ENCODE data around the gene CNOT8. TPM values are rescaled to one million over a fixed set of nuclear protein-coding genes. Genes with fewer than 3 reads are reported as not detected.
A peak's percentile ranks its signal among the peaks of the same experiment; 100 is the strongest.
"Not testable (repeated sequence)": the region's sequence is repeated elsewhere in the genome, so short reads cannot be mapped to it uniquely, and the experiment has no call there.

CNOT8 gene
- total and polyA plus RNA-seq, 7 experiments from 2014 or later = 79.8 to 198 (median 104) TPM

DNA sequence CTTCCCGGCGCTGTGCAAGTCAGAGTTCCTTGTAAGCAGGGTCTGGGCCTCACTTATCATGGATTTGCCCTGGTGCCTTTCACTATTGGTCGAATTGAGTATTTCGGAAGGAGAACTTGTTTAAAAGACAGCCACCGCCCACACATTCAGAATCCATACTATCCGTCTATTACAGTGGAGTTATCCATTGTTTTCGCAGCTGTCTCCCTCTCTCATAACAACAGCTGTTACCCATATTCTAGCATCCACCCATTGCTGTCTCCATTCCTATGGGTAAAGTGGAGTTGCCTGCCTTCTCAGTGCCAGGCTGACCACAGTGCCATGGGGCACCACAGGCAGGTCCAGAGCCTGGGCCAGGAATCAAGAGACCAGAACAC lies 28.2 kb upstream of the CNOT8 start:
- ATAC-seq (no peak), DNase-seq (no peak)
- CTCF ChIA-PET = interaction anchor here (1.5 kb wide), 1 partner anchor 180 kb away, joined by 6 read pairs; no protein-coding TSS in a partner anchor
- Histone ChIP-seq H3K27me3 (ENCODE audit: control insufficient read depth in 2 of 2, insufficient read depth in 2 of 2, low read length in 2 of 2) (no peaks in the 10 kb centered on the region), H3K9me3 (ENCODE audit: control insufficient read depth in 2 of 3, low read length in 3 of 3) (no peaks in the 10 kb centered on the region), H3K4me1 (ENCODE audit: control insufficient read depth in 2 of 2, insufficient read depth in 2 of 2, low read length in 2 of 2) (peaks cover 18 to 28% of the 10 kb centered on the region in 2 donors), H3K4me3 (ENCODE audit: low read length) (peak overlapping the region; percentile 21), H3K27ac (ENCODE audit: low read depth, low read length) (peak overlapping the region; percentile 66), H3K36me3 (ENCODE audit: control insufficient read depth in 2 of 3, insufficient read depth in 3 of 3, low read length in 3 of 3) (no peaks in the 10 kb centered on the region)
- peaks cover 0 to 16% (median 6%) of the 10 kb centered on the region in 5 donors for H3K36me3 Mint-ChIP-seq
- peak overlapping the region; percentile 49 to 84 (median 75) for H3K4me3 Mint-ChIP-seq
- no peaks in the 10 kb centered on the region for H3K27me3 Mint-ChIP-seq
- H3K4me1 Mint-ChIP-seq = peaks cover 21 to 66% (median 57%) of the 10 kb centered on the region in 7 donors
- peak overlapping the region; percentile 85 to 91 (median 89) for H3K27ac Mint-ChIP-seq
- POLR2A ChIA-PET = interaction anchor here (0.9 to 3.8 kb wide), 6 partner anchors 10 to 72 kb away, joined by 3 to 25 read pairs (median 8); partner anchors contain the start of gene CNOT8
- H3K9me3 Mint-ChIP-seq = peaks cover 0 to 1% (median 0%) of the 10 kb centered on the region in 11 donors
- intact Hi-C loops (cut with micrococcal nuclease) = loop anchor here in 1 of 2 donors (1.0 to 2.0 kb wide), 2 partner anchors 17 to 27 kb away; no protein-coding TSS in a partner anchor

DNA sequence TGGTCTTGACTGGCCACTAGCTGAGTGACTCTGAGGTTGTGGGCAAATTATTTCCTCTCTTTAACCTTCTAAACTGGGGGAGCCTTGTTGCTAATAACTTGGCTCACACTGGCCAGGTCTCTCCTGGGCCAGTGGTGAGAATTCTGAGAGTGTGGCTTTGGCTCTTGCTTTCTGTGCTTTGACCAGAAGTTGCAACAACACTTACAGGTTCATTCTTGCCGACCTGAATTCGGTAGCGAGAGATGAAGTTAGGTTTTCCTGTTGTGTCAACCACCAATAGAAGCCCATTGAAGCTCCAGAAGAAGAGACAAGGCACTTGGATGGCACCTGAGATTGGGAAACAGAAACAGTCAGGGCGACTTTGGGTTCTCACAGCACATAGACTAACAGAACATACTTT lies 27.8 kb upstream of the CNOT8 start:
- Histone ChIP-seq H3K36me3 (ENCODE audit: control insufficient read depth in 2 of 3, insufficient read depth in 3 of 3, low read length in 3 of 3) (no peaks in the 10 kb centered on the region), H3K27ac (ENCODE audit: low read depth, low read length) (peak overlapping the region; percentile 66), H3K4me1 (ENCODE audit: control insufficient read depth in 2 of 2, insufficient read depth in 2 of 2, low read length in 2 of 2) (peaks cover 18 to 28% of the 10 kb centered on the region in 2 donors), H3K27me3 (ENCODE audit: control insufficient read depth in 2 of 2, insufficient read depth in 2 of 2, low read length in 2 of 2) (no peaks in the 10 kb centered on the region), H3K9me3 (ENCODE audit: control insufficient read depth in 2 of 3, low read length in 3 of 3) (no peaks in the 10 kb centered on the region), H3K4me3 (ENCODE audit: low read length) (no peak overlapping the region)
- intact Hi-C loops (cut with micrococcal nuclease) = loop anchor here in 1 of 2 donors (1.0 to 2.0 kb wide), 2 partner anchors 18 to 27 kb away; no protein-coding TSS in a partner anchor
- Mint-ChIP-seq H3K4me1 (peaks cover 21 to 64% (median 55%) of the 10 kb centered on the region in 7 donors), H3K27ac (peak overlapping the region; percentile 85 to 91 (median 89)), H3K27me3 (no peaks in the 10 kb centered on the region), H3K4me3 (peak overlapping the region in 9 of 10 donors; percentile 45 to 82 (median 73)), H3K9me3 (peaks cover 0 to 1% (median 0%) of the 10 kb centered on the region in 11 donors), H3K36me3 (peaks cover 0 to 15% (median 5%) of the 10 kb centered on the region in 5 donors)
- ChIA-PET POLR2A (interaction anchor here (1.0 to 3.8 kb wide), 4 partner anchors 10 to 72 kb away, joined by 3 to 25 read pairs (median 8); partner anchors contain the start of gene CNOT8), CTCF (no interaction called here)
- ATAC-seq (no peak), DNase-seq (no peak)

DNA sequence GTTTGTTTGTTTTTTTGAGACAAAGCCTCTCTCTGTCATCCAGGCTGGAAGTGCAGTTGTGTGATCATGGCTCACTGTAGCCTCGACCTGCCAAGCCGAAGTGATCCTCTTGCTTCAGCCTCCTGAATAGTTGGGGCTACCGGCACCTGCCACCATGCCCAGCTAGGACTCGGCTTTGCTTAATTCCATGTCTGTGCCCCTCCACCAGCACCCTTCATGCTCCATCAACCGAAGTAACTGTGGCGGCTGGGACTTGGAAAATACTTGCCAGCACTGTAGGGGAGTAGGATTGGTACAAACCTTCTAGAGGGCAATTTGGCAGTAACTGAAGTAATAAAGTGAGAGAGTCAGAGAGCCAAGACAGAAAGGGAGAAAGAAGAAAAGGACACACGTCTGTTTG lies 27.0 kb upstream of the CNOT8 start:
- Histone ChIP-seq H3K27ac (ENCODE audit: low read depth, low read length) (no peak overlapping the region), H3K4me1 (ENCODE audit: control insufficient read depth in 2 of 2, insufficient read depth in 2 of 2, low read length in 2 of 2) (peaks cover 18 to 28% of the 10 kb centered on the region in 2 donors), H3K9me3 (ENCODE audit: control insufficient read depth in 2 of 3, low read length in 3 of 3) (no peaks in the 10 kb centered on the region), H3K27me3 (ENCODE audit: control insufficient read depth in 2 of 2, insufficient read depth in 2 of 2, low read length in 2 of 2) (no peaks in the 10 kb centered on the region), H3K36me3 (ENCODE audit: control insufficient read depth in 2 of 3, insufficient read depth in 3 of 3, low read length in 3 of 3) (no peaks in the 10 kb centered on the region), H3K4me3 (ENCODE audit: low read length) (no peak overlapping the region)
- no peak for DNase-seq
- ChIA-PET POLR2A (interaction anchor here (3.8 kb wide), 1 partner anchor 26 kb away, joined by 25 read pairs; the partner anchor contains the start of gene CNOT8), CTCF (no interaction called here)
- intact Hi-C loops (cut with micrococcal nuclease) = loop anchor here in 1 of 2 donors (2.0 kb wide), 1 partner anchor 19 kb away; no protein-coding TSS in a partner anchor
- H3K4me3 Mint-ChIP-seq = no peak overlapping the region
- ATAC-seq = no peak
- H3K27me3 Mint-ChIP-seq = no peaks in the 10 kb centered on the region
- peaks cover 21 to 58% (median 48%) of the 10 kb centered on the region in 7 donors for H3K4me1 Mint-ChIP-seq
- H3K27ac Mint-ChIP-seq = peak overlapping the region in 7 of 9 donors; percentile 5 to 91 (median 89)
- peaks cover 0 to 11% (median 0%) of the 10 kb centered on the region in 5 donors for H3K36me3 Mint-ChIP-seq
- peaks cover 0 to 1% (median 0%) of the 10 kb centered on the region in 11 donors for H3K9me3 Mint-ChIP-seq

DNA sequence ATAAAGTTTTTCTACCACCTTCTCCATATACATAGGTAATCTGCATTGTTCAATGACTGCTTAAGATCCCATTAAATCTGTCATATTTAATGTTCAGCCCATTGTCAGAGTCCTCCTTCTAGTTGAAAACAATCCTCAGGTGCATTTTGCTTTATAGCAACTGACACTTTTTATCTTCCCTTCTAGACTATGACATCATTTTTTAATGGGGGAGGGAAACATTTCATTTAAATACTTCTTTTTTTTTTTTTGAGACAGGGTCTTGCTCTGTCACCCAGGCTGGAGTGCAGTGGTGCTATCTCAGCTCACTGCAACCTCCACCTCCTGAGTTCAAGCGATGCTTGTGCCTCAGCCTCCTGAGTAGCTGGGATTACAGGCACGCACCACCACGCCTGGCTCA lies 25.6 kb upstream of the CNOT8 start:
- H3K4me3 ChIP-seq (ENCODE audit: low read length); CTCF ChIA-PET; H3K9me3 Mint-ChIP-seq; H3K4me3 Mint-ChIP-seq; H3K27me3 ChIP-seq (ENCODE audit: control insufficient read depth in 2 of 2, insufficient read depth in 2 of 2, low read length in 2 of 2); H3K27ac ChIP-seq (ENCODE audit: low read depth, low read length); H3K9me3 ChIP-seq (ENCODE audit: control insufficient read depth in 2 of 3, low read length in 3 of 3); ATAC-seq; intact Hi-C loops (cut with micrococcal nuclease); H3K36me3 ChIP-seq (ENCODE audit: control insufficient read depth in 2 of 3, insufficient read depth in 3 of 3, low read length in 3 of 3); H3K27me3 Mint-ChIP-seq; DNase-seq: not testable (repeated sequence)
- Mint-ChIP-seq H3K4me1 (peaks cover 20 to 45% (median 39%) of the 10 kb centered on the region in 7 donors), H3K27ac (peak overlapping the region in 3 of 9 donors; percentile 44 to 62 (median 48)), H3K36me3 (peaks cover 0 to 11% (median 0%) of the 10 kb centered on the region in 5 donors)
- peaks cover 18 to 28% of the 10 kb centered on the region in 2 donors for H3K4me1 ChIP-seq (ENCODE audit: control insufficient read depth in 2 of 2, insufficient read depth in 2 of 2, low read length in 2 of 2)
- POLR2A ChIA-PET = interaction anchor here (0.6 to 1.3 kb wide), 3 partner anchors 8 to 22 kb away, joined by 3 to 4 read pairs (median 3); partner anchors contain the start of gene FAXDC2

DNA sequence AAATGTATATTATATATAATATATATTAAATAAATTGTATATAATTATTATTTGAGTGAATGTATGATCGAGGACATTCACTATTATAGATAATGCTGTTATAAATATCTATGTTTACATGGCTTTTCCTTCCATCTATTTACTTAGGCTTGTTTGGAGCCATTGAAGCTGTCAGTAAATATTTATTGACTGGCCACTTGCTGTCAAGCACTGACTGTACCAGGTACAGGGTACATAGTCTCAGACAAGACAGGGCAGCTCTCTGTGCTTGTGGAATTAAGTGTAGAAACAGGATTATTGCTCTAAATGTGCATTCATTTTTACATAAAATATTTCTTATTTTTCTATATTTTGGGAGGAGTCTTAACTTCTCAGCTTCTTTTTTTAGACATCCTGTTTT lies 24.4 kb upstream of the CNOT8 start:
- intact Hi-C loops (cut with micrococcal nuclease) = no loop called here
- no peaks in the 10 kb centered on the region for H3K27me3 ChIP-seq (ENCODE audit: control insufficient read depth in 2 of 2, insufficient read depth in 2 of 2, low read length in 2 of 2)
- Mint-ChIP-seq H3K27ac (no peak overlapping the region), H3K27me3 (no peaks in the 10 kb centered on the region), H3K4me1 (peaks cover 17 to 34% (median 29%) of the 10 kb centered on the region in 7 donors), H3K4me3 (no peak overlapping the region), H3K9me3 (peaks cover 0 to 1% (median 0%) of the 10 kb centered on the region in 11 donors), H3K36me3 (peaks cover 0 to 11% (median 0%) of the 10 kb centered on the region in 5 donors)
- peaks cover 17 to 19% of the 10 kb centered on the region in 2 donors for H3K4me1 ChIP-seq (ENCODE audit: control insufficient read depth in 2 of 2, insufficient read depth in 2 of 2, low read length in 2 of 2)
- H3K9me3 ChIP-seq (ENCODE audit: control insufficient read depth in 2 of 3, low read length in 3 of 3) = no peaks in the 10 kb centered on the region
- no peak overlapping the region for H3K27ac ChIP-seq (ENCODE audit: low read depth, low read length)
- ATAC-seq (no peak), DNase-seq (no peak)
- H3K36me3 ChIP-seq (ENCODE audit: control insufficient read depth in 2 of 3, insufficient read depth in 3 of 3, low read length in 3 of 3) = no peaks in the 10 kb centered on the region
- no peak overlapping the region for H3K4me3 ChIP-seq (ENCODE audit: low read length)
- ChIA-PET POLR2A (interaction anchor here (0.8 to 1.5 kb wide), 4 partner anchors 9 to 24 kb away, joined by 3 to 6 read pairs (median 4); partner anchors contain the start of genes CNOT8 and FAXDC2), CTCF (interaction anchor here (0.7 kb wide), 1 partner anchor 125 kb away, joined by 3 read pairs; no protein-coding TSS in a partner anchor)

DNA sequence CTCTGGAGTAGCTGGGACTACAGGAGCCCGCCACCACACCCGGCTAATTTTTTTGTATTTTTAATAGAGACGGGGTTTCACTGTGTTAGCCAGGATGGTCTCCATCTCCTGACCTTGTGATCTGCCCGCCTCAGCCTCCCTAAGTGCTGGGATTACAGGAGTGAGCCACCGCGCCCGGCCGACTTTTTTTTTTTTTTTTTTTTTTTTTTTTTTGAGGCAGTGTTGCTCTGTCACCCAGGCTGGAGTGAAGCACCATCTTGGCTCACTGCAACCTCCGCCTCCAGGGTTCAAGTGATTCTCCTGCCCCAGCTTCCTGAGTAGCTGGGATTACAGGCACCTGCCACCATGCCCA lies 22.8 kb upstream of the CNOT8 start:
- DNase-seq; H3K36me3 ChIP-seq (ENCODE audit: control insufficient read depth in 2 of 3, insufficient read depth in 3 of 3, low read length in 3 of 3); H3K4me1 ChIP-seq (ENCODE audit: control insufficient read depth in 2 of 2, insufficient read depth in 2 of 2, low read length in 2 of 2); CTCF ChIA-PET; H3K27me3 Mint-ChIP-seq; H3K36me3 Mint-ChIP-seq; H3K9me3 Mint-ChIP-seq; H3K4me3 ChIP-seq (ENCODE audit: low read length); H3K4me3 Mint-ChIP-seq; ATAC-seq; H3K27me3 ChIP-seq (ENCODE audit: control insufficient read depth in 2 of 2, insufficient read depth in 2 of 2, low read length in 2 of 2); H3K9me3 ChIP-seq (ENCODE audit: control insufficient read depth in 2 of 3, low read length in 3 of 3); H3K27ac ChIP-seq (ENCODE audit: low read depth, low read length); intact Hi-C loops (cut with micrococcal nuclease); H3K27ac Mint-ChIP-seq: not testable (repeated sequence)
- peaks cover 6 to 18% (median 12%) of the 10 kb centered on the region in 7 donors for H3K4me1 Mint-ChIP-seq
- POLR2A ChIA-PET = interaction anchor here (1.5 kb wide), 1 partner anchor 21 kb away, joined by 3 read pairs; no protein-coding TSS in a partner anchor
